Adrenal gland (tissue), 12 donors: ENCODE results near the gene CRACR2A. TPM values are rescaled to one million over a fixed set of nuclear protein-coding genes. Genes with fewer than 3 reads are reported as not detected.

ENCODE experiments used
- DNase-seq, 7 donors: peaks; one replicate each; pipeline ENCODE4 v3.0.0-alpha.2; 2019 to 2020
- H3K27ac ChIP-seq, 5 donors: fragments of 200-600 bp; sonication (generic) in 4 of 5; 1 replicate in 3 of 5; 2 replicates in 2 of 5; pipeline versions ENCODE4 v1.5.1 to v1.8.0; 2016 to 2020; ENCODE audit warnings: mild to moderate bottlenecking in 1 of 5
- H3K27me3 ChIP-seq: fragments of 200-600 bp; 2 replicates; pipeline ENCODE4 v1.8.0; 2021
- H3K36me3 ChIP-seq, 2 donors: fragments of 200-600 bp; replicated peaks in 1 of 2; 1 replicate in 1 of 2; 2 replicates in 1 of 2; pipeline versions ENCODE4 v1.5.1 to v1.8.0; 2018 to 2022
- H3K4me1 ChIP-seq, 2 donors: fragments of 200-600 bp; replicated peaks in 1 of 2; 1 replicate in 1 of 2; 2 replicates in 1 of 2; pipeline versions ENCODE4 v1.5.1 to v1.8.0; 2018 to 2021
- H3K4me3 ChIP-seq, 4 donors: fragments of 200-600 bp; sonication (generic) in 3 of 4; one replicate each; pipeline ENCODE4 v1.5.1; 2016 to 2018
- H3K9me3 ChIP-seq, 3 donors: fragments of 200-600 bp; sonication (generic) in 1 of 3; replicated peaks in 1 of 3; 1 replicate in 2 of 3; 2 replicates in 1 of 3; pipeline versions ENCODE4 v1.5.1 to v1.8.0; 2016 to 2021
- POLR2A ChIP-seq, 2 donors: fragments of 450-650 bp; IDR thresholded peaks; one replicate each; pipeline ENCODE4 v1.6.1; 2017; ENCODE audit warnings: antibody characterized with exemption in 2 of 2, mild to moderate bottlenecking in 2 of 2, moderate library complexity in 1 of 2
- WGBS, 4 donors: extraction: QIAGEN DNeasy Blood & Tissue Kit in 2 of 4; methylation state at CpG; one replicate each; pipeline versions ENCODE4 v1.1.5 to v1.1.7; 2013 to 2017; 5-methylcytosine and 5-hydroxymethylcytosine counted together
- intact Hi-C, 2 donors: fragments of 100-400 bp; cut with DNase I; formaldehyde crosslinking; loops; one replicate each; pipeline versions ENCODE4 v1.14.1 to v1.15.0; 2022 to 2023
- polyA plus RNA-seq, 3 donors: library from polyadenylated mRNA; stranded (reverse); fragments of 200-250 nt in 2 of 3; fragments of 350-450 nt in 1 of 3; fragmentation: Illumina TruSeq in 1 of 3; extraction: RNeasy Lipid Tissue Mini Kit (QIAGEN cat#74804) in 1 of 3; gene quantifications; one replicate each; pipeline ENCODE4 v1.2.3, GENCODE V29; 2013 to 2014
- total RNA-seq, 9 donors: library from RNA; depleted of rRNA in 4 of 9; stranded (reverse); fragments of >200 nt in 4 of 9; fragments of 120-200 nt in 1 of 9; fragmentation: NEBNext Ultra II Directional in 1 of 9; extraction: Animal tissue kit (Norgen Biotek cat#: 25700) in 1 of 9; gene quantifications; one replicate each; pipeline versions ENCODE4 v1.1.0 to v1.2.4, GENCODE V29; 2013 to 2023
- TF ChIP-seq, protein P1 (sequence below), 6 experiments: fragments of 450-650 bp in 4 of 6; fragments of 200-600 bp in 2 of 6; sonication (generic) in 1 of 6; IDR thresholded peaks; 1 replicate in 5 of 6; 2 replicates in 1 of 6; pipeline versions ENCODE4 v1.5.1 to v1.8.0; 2016 to 2021; ENCODE audit warnings: antibody characterized with exemption in 6 of 6, mild to moderate bottlenecking in 2 of 6, moderate library complexity in 1 of 6
- donor health status: healthy with polysubstance abuse.
- donor health status: Bipolar disorder and iron deficiency.
- donor health status: DM: yes; HTN: yes; CAD: no.
- donor health status: DM: no; HTN: no; CAD: no.
- donor health status: DM: no; HTN: no; CAD: no.
- donor health status: DM: yes; HTN: yes; CAD: no.

Gene CRACR2A
- total and polyA plus RNA-seq, 12 donors: 0.50 to 3.5 (median 2.0) TPM

DNA sequence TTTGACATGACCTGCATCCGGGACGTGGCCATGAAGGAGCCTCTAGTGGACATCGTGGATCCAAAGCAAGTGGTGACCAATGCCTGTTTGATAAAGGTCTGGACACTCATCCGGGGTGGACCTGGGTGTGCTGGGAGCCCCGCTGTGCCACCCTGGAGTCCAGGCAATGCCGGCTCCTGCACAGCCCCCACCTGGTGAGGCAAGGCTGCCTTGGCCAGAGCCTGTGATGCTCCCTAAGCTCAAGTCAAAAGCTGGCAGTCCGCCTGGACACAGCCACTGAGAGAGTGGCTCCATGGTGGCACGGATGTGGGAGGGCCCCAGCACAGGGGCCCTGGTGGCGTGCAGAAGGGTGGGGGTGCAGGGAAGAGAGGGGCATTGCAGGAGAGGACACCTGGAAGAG lies 176.0 kb downstream of the CRACR2A start:
- H3K4me1 ChIP-seq: no peaks in the 10 kb centered on the region
- no peaks in the 10 kb centered on the region for H3K9me3 ChIP-seq
- H3K4me3 ChIP-seq: no peak overlapping the region
- H3K27ac ChIP-seq: no peak overlapping the region
- no peak for DNase-seq
- intact Hi-C loops: no loop called here
- H3K36me3 ChIP-seq: no peaks in the 10 kb centered on the region
- H3K27me3 ChIP-seq: no peaks in the 10 kb centered on the region
- no peak for TF ChIP-seq POLR2A (IDR thresholded peaks at IDR 0.05)
- TF ChIP-seq, protein P1, sequence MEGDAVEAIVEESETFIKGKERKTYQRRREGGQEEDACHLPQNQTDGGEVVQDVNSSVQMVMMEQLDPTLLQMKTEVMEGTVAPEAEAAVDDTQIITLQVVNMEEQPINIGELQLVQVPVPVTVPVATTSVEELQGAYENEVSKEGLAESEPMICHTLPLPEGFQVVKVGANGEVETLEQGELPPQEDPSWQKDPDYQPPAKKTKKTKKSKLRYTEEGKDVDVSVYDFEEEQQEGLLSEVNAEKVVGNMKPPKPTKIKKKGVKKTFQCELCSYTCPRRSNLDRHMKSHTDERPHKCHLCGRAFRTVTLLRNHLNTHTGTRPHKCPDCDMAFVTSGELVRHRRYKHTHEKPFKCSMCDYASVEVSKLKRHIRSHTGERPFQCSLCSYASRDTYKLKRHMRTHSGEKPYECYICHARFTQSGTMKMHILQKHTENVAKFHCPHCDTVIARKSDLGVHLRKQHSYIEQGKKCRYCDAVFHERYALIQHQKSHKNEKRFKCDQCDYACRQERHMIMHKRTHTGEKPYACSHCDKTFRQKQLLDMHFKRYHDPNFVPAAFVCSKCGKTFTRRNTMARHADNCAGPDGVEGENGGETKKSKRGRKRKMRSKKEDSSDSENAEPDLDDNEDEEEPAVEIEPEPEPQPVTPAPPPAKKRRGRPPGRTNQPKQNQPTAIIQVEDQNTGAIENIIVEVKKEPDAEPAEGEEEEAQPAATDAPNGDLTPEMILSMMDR (IDR thresholded peaks at IDR 0.05): no peak
- 85 to 100% (median 89%) methylated on average over 7 to 9 of the region's 9 CpGs for WGBS, 4 donors

- Histone ChIP-seq H3K4me3 (no peak overlapping the region), H3K4me1 (no peaks in the 10 kb centered on the region), H3K9me3 (no peaks in the 10 kb centered on the region), H3K27me3 (no peaks in the 10 kb centered on the region), H3K27ac (no peak overlapping the region), H3K36me3 (no peaks in the 10 kb centered on the region)
- 69 to 81% (median 75%) methylated on average over 7 of the region's 7 CpGs for WGBS, 4 donors
- intact Hi-C loops: no loop called here
- no peak for TF ChIP-seq POLR2A (IDR thresholded peaks at IDR 0.05)
- TF ChIP-seq, protein P1 (IDR thresholded peaks at IDR 0.05): no peak
- DNase-seq: no peak
These were observed 177.9 kb downstream of the CRACR2A start for GRCh38 chr12:3574986-3575385.

DNA sequence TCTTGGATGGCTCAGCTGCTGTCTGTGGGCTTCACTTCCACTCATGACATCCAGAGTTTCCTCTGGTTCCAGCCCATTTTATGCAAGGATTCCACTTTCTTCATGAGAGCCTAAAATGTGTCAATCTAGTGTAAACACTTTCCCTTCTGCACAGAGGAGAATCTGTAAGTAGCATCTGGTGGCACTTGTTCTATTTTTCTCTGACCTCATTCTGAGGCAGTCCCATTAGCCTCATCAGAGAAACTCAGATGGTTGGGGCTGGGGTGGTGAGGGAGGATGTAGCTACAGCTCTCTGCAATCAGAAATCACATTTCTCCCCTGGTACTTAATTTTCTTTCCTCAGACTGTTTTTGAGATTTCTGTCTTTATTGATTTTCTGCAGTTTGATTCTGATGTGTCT lies 180.3 kb downstream of the CRACR2A start:
- no peaks in the 10 kb centered on the region for H3K4me1 ChIP-seq
- intact Hi-C loops: no loop called here
- no peaks in the 10 kb centered on the region for H3K9me3 ChIP-seq
- no peak overlapping the region for H3K4me3 ChIP-seq
- no peaks in the 10 kb centered on the region for H3K36me3 ChIP-seq
- no peak for DNase-seq
- H3K27ac ChIP-seq: no peak overlapping the region
- no peak for TF ChIP-seq POLR2A (IDR thresholded peaks at IDR 0.05)
- TF ChIP-seq, protein P1 (IDR thresholded peaks at IDR 0.05): no peak
- H3K27me3 ChIP-seq: no peaks in the 10 kb centered on the region

GRCh38 chr12:3571724-3572123 lies 181.2 kb downstream of the CRACR2A start:
- H3K9me3 ChIP-seq: no peaks in the 10 kb centered on the region
- TF ChIP-seq, protein P1 (IDR thresholded peaks at IDR 0.05): no peak
- no peak for TF ChIP-seq POLR2A (IDR thresholded peaks at IDR 0.05)
- intact Hi-C loops: no loop called here

More at GRCh38 chr12:3571724-3572123, 181.2 kb downstream of the CRACR2A start:
- H3K27me3 ChIP-seq: no peaks in the 10 kb centered on the region
- no peak overlapping the region for H3K27ac ChIP-seq
- H3K36me3 ChIP-seq: no peaks in the 10 kb centered on the region
- DNase-seq: no peak
- no peaks in the 10 kb centered on the region for H3K4me1 ChIP-seq
- H3K4me3 ChIP-seq: no peak overlapping the region
